ENCODE results near the gene SP1. TPM values are rescaled to one million over a fixed set of nuclear protein-coding genes. Genes with fewer than 3 reads are reported as not detected.

Gene SP1
- total and polyA plus RNA-seq, 9 of the 15 experiments (the other 6 are each of a cell fraction or from before 2014, with no cell fraction given), result 8.0 to 65.5 (median 41.6) TPM

GRCh38 chr12:53452159-53453077, 72.4 kb downstream of the SP1 start (continued):
- peak; percentile 23; the same call in 1 of the 2 replicates for TF ChIP-seq ZNF583 (CRISPR knock-in tag; IDR thresholded peaks at IDR 0.05)
- no peak for TF ChIP-seq NUFIP1 (IDR thresholded peaks at IDR 0.05; ENCODE audit: partially characterized antibody)
- TF ChIP-seq FIP1L1 (IDR thresholded peaks at IDR 0.05; ENCODE audit: low read depth, low read length, poor library complexity, severe bottlenecking), result peak; percentile 93
- no peak for TF ChIP-seq MTA2 (IDR thresholded peaks at IDR 0.05; ENCODE audit: low read depth)
- no peak; the same call in 1 of the 2 replicates for TF ChIP-seq FOXP1 (CRISPR knock-in tag; IDR thresholded peaks at IDR 0.05)
- no peak for TF ChIP-seq REST (IDR thresholded peaks at IDR 0.05; ENCODE audit: borderline replicate concordance)
- no peak for TF ChIP-seq REST (CRISPR knock-in tag; IDR thresholded peaks at IDR 0.05; ENCODE audit: low read depth)
- TF ChIP-seq SMC3 (conservative IDR thresholded peaks at IDR 0.05; ENCODE audit: insufficient read depth, low read depth, low read length), result no peak
- peak; percentile 70 for TF ChIP-seq TFAP4 (CRISPR knock-in tag; IDR thresholded peaks at IDR 0.05; ENCODE audit: borderline replicate concordance)
- TF ChIP-seq ZNF354B (CRISPR knock-in tag; IDR thresholded peaks at IDR 0.05), result no peak
- TF ChIP-seq NELFE (IDR thresholded peaks at IDR 0.05; ENCODE audit: insufficient read depth, insufficient read length), result no peak
- TF ChIP-seq PCBP2 (IDR thresholded peaks at IDR 0.05; ENCODE audit: low read depth, low read length, poor library complexity, severe bottlenecking), result peak; percentile 93
- peak; percentile 22; the same call in 1 of the 2 replicates for TF ChIP-seq ZNF197 (CRISPR knock-in tag; IDR thresholded peaks at IDR 0.05; ENCODE audit: low read depth)
- TF ChIP-seq HNRNPLL (IDR thresholded peaks at IDR 0.05; ENCODE audit: low read depth, low read length, poor library complexity, severe bottlenecking), result no peak
- TF ChIP-seq CHD2 (IDR thresholded peaks at IDR 0.05; ENCODE audit: low read depth, low read length), result peak; percentile 83
- no peak for TF ChIP-seq ZNF408 (CRISPR knock-in tag; IDR thresholded peaks at IDR 0.05; ENCODE audit: low read depth)
- TF ChIP-seq ZNF184 (CRISPR knock-in tag; IDR thresholded peaks at IDR 0.05), result no peak
- TF ChIP-seq U2AF2 (optimal IDR thresholded peaks at IDR 0.05; ENCODE audit: low read depth, low read length), result no peak
- peak; percentile 85 for TF ChIP-seq HNRNPK (IDR thresholded peaks at IDR 0.05; ENCODE audit: low read depth, low read length, poor library complexity, severe bottlenecking)
